VCaP (cell line): ENCODE results near the gene DNPEP.
"Not testable (repeated sequence)": the region's sequence is repeated elsewhere in the genome, so short reads cannot be mapped to it uniquely, and the experiment has no call there.

Source experiments
- H3K27ac ChIP-seq: fragments of 450-650 bp; 2 replicates; pipeline ENCODE4 v1.5.1; 2017
- TF ChIP-seq, protein P1 (sequence below): fragments of 450-650 bp; conservative IDR thresholded peaks from 2 replicates; pipeline ENCODE4 v1.5.1; 2017; ENCODE audit warnings: mild to moderate bottlenecking, moderate library complexity

The DNPEP gene

DNA sequence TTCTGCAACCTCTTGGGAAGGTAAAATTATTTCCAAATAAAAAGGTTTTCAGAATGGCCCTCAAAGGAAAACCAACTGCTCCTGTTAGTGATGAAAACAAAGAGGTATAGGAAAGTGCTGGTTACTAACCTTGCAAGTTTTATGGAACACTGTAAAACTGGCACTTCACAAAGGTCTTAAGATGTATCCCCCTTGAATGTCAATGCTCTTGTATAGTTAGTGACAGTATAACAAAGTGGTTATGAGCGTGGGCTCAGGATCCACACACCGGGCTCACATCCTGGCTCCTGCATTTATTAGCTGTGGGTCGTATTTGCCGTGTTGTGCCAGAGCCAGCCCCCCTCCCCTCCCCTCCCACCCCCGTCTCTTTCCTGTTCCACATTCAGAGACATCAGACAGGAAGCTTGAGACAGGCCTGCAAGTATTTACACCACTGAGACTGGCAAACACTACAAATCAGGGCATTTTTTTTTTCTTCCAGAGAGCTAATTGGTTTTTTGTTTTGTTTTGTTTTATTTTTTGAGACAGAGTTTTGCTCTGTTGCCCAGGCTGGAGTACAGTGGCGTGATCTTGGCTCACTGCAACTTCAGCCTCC lies 9.2 kb upstream of the DNPEP start:
- H3K27ac ChIP-seq, result peak overlapping the region; percentile 82
- TF ChIP-seq, protein P1, sequence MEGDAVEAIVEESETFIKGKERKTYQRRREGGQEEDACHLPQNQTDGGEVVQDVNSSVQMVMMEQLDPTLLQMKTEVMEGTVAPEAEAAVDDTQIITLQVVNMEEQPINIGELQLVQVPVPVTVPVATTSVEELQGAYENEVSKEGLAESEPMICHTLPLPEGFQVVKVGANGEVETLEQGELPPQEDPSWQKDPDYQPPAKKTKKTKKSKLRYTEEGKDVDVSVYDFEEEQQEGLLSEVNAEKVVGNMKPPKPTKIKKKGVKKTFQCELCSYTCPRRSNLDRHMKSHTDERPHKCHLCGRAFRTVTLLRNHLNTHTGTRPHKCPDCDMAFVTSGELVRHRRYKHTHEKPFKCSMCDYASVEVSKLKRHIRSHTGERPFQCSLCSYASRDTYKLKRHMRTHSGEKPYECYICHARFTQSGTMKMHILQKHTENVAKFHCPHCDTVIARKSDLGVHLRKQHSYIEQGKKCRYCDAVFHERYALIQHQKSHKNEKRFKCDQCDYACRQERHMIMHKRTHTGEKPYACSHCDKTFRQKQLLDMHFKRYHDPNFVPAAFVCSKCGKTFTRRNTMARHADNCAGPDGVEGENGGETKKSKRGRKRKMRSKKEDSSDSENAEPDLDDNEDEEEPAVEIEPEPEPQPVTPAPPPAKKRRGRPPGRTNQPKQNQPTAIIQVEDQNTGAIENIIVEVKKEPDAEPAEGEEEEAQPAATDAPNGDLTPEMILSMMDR, result no peak

DNA sequence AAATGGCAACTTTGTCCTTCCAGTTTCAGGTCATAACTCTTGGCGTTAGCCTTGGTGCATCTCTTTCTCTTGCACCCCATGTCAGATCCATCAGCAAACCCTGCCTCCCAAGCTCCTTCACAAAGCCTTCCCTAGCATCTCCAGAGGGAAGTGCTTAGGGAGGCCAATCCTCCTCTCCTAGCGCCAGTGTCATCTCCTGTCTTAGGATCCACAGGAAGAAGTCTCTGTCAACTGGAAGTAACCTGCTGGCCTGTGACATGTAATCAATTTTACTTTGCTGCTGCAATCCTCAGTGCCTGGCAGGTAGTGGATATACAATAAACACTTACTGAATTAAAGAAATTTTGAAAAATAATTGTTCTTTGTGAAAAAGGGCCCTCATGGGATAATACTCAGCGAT lies 7.9 kb upstream of the DNPEP start:
- TF ChIP-seq, protein P1, result no peak
- H3K27ac ChIP-seq, result no peak overlapping the region

DNA sequence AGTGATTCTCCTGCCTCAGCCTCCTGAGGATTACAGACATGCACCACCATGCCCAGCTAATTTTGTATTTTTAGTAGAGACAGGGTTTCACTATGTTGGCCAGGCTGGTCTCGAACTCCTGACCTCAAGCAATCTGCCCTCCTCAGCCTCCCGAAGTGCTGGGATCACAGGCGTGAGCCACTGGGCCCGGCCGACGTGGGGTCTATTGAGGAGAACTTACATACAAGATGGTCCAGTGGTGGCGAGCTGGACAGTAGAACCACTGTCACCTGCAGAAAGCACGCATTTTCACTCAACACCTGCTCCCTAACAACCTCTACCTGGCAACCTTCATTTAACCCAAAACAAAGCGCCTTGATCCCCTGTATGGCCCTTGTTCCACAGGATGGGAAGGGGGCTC lies 7.3 kb upstream of the DNPEP start:
- H3K27ac ChIP-seq, result not testable (repeated sequence)

- no peak overlapping the region for H3K27ac ChIP-seq
- TF ChIP-seq, protein P1, result no peak
Measured at GRCh38 chr2:219392754-219393153, 5.0 kb upstream of the DNPEP start.

DNA sequence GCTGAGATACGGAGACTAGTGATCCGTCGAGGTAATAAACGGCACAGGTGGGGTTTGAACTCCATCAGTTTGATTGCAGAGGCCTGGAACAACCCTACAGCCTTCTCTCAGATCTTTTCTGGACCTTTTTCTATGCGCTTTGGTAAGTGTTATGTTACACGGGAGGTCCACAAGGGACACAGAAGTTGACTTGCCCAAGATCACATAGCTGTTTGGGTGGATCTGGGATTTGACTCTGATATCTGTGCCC lies 1.1 kb upstream of the DNPEP start:
- TF ChIP-seq, protein P1, result no peak
- peak overlapping the region; percentile 79 for H3K27ac ChIP-seq

GRCh38 chr2:219388121-219388906 lies 602 bp upstream of the DNPEP start:
- H3K27ac ChIP-seq, result peak overlapping the region; percentile 79
- TF ChIP-seq, protein P1, result peak; percentile 83

- TF ChIP-seq, protein P1, result no peak
- peak overlapping the region; percentile 90 for H3K27ac ChIP-seq
Measured at GRCh38 chr2:219386532-219387280, 1.0 kb downstream of the DNPEP start.
